OCI-LY1 (cell line): ENCODE measurements around the gene PAX8.

Experiments used
- H2AFZ ChIP-seq: fragments of 200-600 bp; sonication (generic), shearing (Covaris generic); 2 replicates; pipeline ENCODE4 v1.6.0; 2014; ENCODE audit warnings: antibody characterized with exemption, mild to moderate bottlenecking, low read length
- H3F3A ChIP-seq: fragments of 200-600 bp; sonication (generic), shearing (Covaris generic); 2 replicates; pipeline ENCODE4 v1.6.0; 2014; ENCODE audit warnings: mild to moderate bottlenecking, antibody characterized with exemption, low read length, moderate library complexity; ENCODE audit not compliant: insufficient read depth
- H3K27ac ChIP-seq: fragments of 200-600 bp; sonication (generic); 2 replicates; pipeline ENCODE4 v1.5.1; 2014; ENCODE audit warnings: low read length, mixed run types, mild to moderate bottlenecking, low read depth; ENCODE audit not compliant: poor library complexity, severe bottlenecking
- H3K27me3 ChIP-seq: fragments of 200-600 bp; sonication (generic); 2 replicates; pipeline ENCODE4 v1.6.0; 2014; ENCODE audit warnings: antibody characterized with exemption, mild to moderate bottlenecking, low read length, moderate library complexity; ENCODE audit not compliant: insufficient read depth
- H3K36me3 ChIP-seq: fragments of 200-600 bp; sonication (generic); 2 replicates; pipeline ENCODE4 v1.6.1; 2014; ENCODE audit warnings: mild to moderate bottlenecking, antibody characterized with exemption, low read length, moderate library complexity, mixed read lengths; ENCODE audit not compliant: insufficient read depth
- H3K4me1 ChIP-seq: fragments of 200-600 bp; sonication (generic); 2 replicates; pipeline ENCODE4 v1.5.1; 2014; ENCODE audit warnings: mild to moderate bottlenecking, low read length, moderate library complexity; ENCODE audit not compliant: insufficient read depth, severe bottlenecking
- H3K4me2 ChIP-seq: fragments of 200-600 bp; sonication (generic), shearing (Covaris generic); 2 replicates; pipeline ENCODE4 v1.6.1; 2014; ENCODE audit warnings: low read length
- H3K4me3 ChIP-seq: fragments of 200-600 bp; sonication (generic); 2 replicates; pipeline ENCODE4 v1.5.1; 2014; ENCODE audit warnings: low read length, low read depth, mild to moderate bottlenecking, mixed read lengths; ENCODE audit not compliant: poor library complexity, severe bottlenecking
- H3K79me2 ChIP-seq: fragments of 200-600 bp; shearing (Covaris generic); 2 replicates; pipeline ENCODE4 v1.6.1; 2016; ENCODE audit warnings: mixed run types, low read length, mixed read lengths; ENCODE audit not compliant: insufficient read depth
- H3K9ac ChIP-seq: fragments of 200-600 bp; sonication (generic), shearing (Covaris generic); 2 replicates; pipeline ENCODE4 v1.6.1; 2014; ENCODE audit warnings: mild to moderate bottlenecking, low read length, mixed read lengths
- H3K9me2 ChIP-seq: fragments of 200-600 bp; sonication (generic), shearing (Covaris generic); 2 replicates; pipeline ENCODE4 v1.6.1; 2014; ENCODE audit warnings: low read depth, mild to moderate bottlenecking, low read length, mixed read lengths
- H3K9me3 ChIP-seq: fragments of 200-600 bp; shearing (Covaris generic); 2 replicates; pipeline ENCODE4 v1.6.1; 2014; ENCODE audit warnings: low read length, mixed read lengths
- H4K20me1 ChIP-seq: fragments of 200-600 bp; sonication (generic), shearing (Covaris generic); 2 replicates; pipeline ENCODE4 v1.6.0; 2016; ENCODE audit warnings: mild to moderate bottlenecking, low read length; ENCODE audit not compliant: insufficient read depth
- CTCF ChIP-seq: fragments of 200-600 bp; sonication (generic), shearing (Covaris generic); IDR thresholded peaks from 2 replicates; pipeline ENCODE4 v1.5.1; 2017; ENCODE audit warnings: mild to moderate bottlenecking, antibody characterized with exemption, low read length, moderate library complexity, mixed read lengths
- EZH2 ChIP-seq: fragments of 200-600 bp; sonication (generic), shearing (Covaris generic); IDR thresholded peaks from 2 replicates; pipeline ENCODE4 v1.8.0; 2017; ENCODE audit warnings: borderline replicate concordance, mixed run types, mild to moderate bottlenecking, antibody characterized with exemption, low read length, moderate library complexity, mixed read lengths

Gene PAX8

GRCh38 chr2:113224647-113225236 lies 54.0 kb downstream of the PAX8 start:
- H3K9ac ChIP-seq: no peak overlapping the region
- TF ChIP-seq CTCF: no peak
- no peak for TF ChIP-seq EZH2
- no peaks in the 10 kb centered on the region for H3K79me2 ChIP-seq
- no peak overlapping the region for H3K4me2 ChIP-seq
- H3K36me3 ChIP-seq: no peaks in the 10 kb centered on the region
- H3K4me3 ChIP-seq: no peak overlapping the region
- H2AFZ ChIP-seq: no peak overlapping the region
- no peaks in the 10 kb centered on the region for H3K4me1 ChIP-seq
- no peaks in the 10 kb centered on the region for H3K9me3 ChIP-seq
- no peak overlapping the region for H3K27ac ChIP-seq
- H4K20me1 ChIP-seq: no peaks in the 10 kb centered on the region
- no peaks in the 10 kb centered on the region for H3K9me2 ChIP-seq
- no peaks in the 10 kb centered on the region for H3F3A ChIP-seq
- no peaks in the 10 kb centered on the region for H3K27me3 ChIP-seq

- Histone ChIP-seq H3K4me2 (no peak overlapping the region), H2AFZ (no peak overlapping the region), H3F3A (no peaks in the 10 kb centered on the region), H4K20me1 (no peaks in the 10 kb centered on the region), H3K9me2 (no peaks in the 10 kb centered on the region), H3K27me3 (no peaks in the 10 kb centered on the region), H3K79me2 (no peaks in the 10 kb centered on the region), H3K36me3 (no peaks in the 10 kb centered on the region), H3K27ac (no peak overlapping the region), H3K4me1 (no peaks in the 10 kb centered on the region), H3K9me3 (no peaks in the 10 kb centered on the region), H3K9ac (no peak overlapping the region), H3K4me3 (no peak overlapping the region)
- TF ChIP-seq EZH2 (no peak), CTCF (no peak)
Observed at GRCh38 chr2:113223813-113224212, 54.9 kb downstream of the PAX8 start.

- Histone ChIP-seq H3K27ac (no peak overlapping the region), H3K9ac (no peak overlapping the region), H3K36me3 (no peaks in the 10 kb centered on the region), H3K27me3 (no peaks in the 10 kb centered on the region), H2AFZ (no peak overlapping the region), H3K4me2 (no peak overlapping the region), H3F3A (no peaks in the 10 kb centered on the region), H4K20me1 (no peaks in the 10 kb centered on the region), H3K4me1 (no peaks in the 10 kb centered on the region), H3K4me3 (no peak overlapping the region), H3K9me2 (no peaks in the 10 kb centered on the region), H3K9me3 (no peaks in the 10 kb centered on the region), H3K79me2 (no peaks in the 10 kb centered on the region)
- TF ChIP-seq EZH2 (no peak), CTCF (no peak)
Observed at GRCh38 chr2:113221846-113222245, 56.9 kb downstream of the PAX8 start.
